ENCODE results near the gene PVR. TPM values are rescaled to one million over a fixed set of nuclear protein-coding genes. Genes with fewer than 3 reads are reported as not detected.
"Not testable (repeated sequence)": the region's sequence is repeated elsewhere in the genome, so short reads cannot be mapped to it uniquely, and the experiment has no call there.

Gene PVR
- total RNA-seq, 2 experiments from 2014 or later: 8.9 to 9.8 TPM

DNA sequence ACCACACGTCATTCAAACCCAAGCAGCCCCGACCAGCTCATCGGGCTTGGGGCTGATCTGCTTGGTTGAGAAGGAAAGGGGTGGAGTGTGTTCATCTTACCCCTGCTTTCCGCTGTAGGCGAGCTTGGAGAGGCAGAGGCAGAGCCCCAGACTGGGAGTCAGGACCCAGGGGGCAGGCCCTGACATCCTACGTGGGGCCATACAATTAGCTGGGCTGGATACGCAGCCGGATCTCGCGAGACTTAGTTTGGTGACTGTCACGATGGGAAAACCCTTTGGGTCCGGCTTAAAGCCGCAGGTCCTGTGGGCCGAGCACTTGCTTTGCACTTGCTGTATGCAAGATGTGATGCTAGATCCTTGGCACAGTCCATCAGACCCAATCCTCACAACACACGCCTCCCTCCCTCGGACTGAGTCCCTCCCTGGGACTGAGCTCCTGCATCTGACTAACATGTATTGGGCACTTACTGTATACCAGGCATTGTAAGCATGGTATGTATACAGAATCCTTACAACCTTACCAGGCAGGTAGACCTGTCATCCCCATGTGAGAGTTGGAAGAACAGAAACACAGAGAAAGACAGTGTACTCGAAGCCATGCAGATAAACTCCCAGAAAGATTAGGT lies 59.0 kb downstream of the PVR start:
- intact Hi-C loops (cut with micrococcal nuclease): no loop called here
- H3K36me3 Mint-ChIP-seq (ENCODE audit: low read depth): no peaks in the 10 kb centered on the region
- CTCF ChIA-PET: interaction anchor here (4.2 kb wide), 1 partner anchor 21 kb away, joined by 14 read pairs; no protein-coding TSS in a partner anchor
- H3K27me3 Mint-ChIP-seq (ENCODE audit: low read depth): peaks cover 2% of the 10 kb centered on the region
- no peak overlapping the region for H3K4me3 Mint-ChIP-seq
- DNase-seq: no peak
- no peaks in the 10 kb centered on the region for H3K9me3 Mint-ChIP-seq
- no peaks in the 10 kb centered on the region for H3K4me1 Mint-ChIP-seq (ENCODE audit: low read depth)
- no peak overlapping the region for H3K27ac Mint-ChIP-seq

DNA sequence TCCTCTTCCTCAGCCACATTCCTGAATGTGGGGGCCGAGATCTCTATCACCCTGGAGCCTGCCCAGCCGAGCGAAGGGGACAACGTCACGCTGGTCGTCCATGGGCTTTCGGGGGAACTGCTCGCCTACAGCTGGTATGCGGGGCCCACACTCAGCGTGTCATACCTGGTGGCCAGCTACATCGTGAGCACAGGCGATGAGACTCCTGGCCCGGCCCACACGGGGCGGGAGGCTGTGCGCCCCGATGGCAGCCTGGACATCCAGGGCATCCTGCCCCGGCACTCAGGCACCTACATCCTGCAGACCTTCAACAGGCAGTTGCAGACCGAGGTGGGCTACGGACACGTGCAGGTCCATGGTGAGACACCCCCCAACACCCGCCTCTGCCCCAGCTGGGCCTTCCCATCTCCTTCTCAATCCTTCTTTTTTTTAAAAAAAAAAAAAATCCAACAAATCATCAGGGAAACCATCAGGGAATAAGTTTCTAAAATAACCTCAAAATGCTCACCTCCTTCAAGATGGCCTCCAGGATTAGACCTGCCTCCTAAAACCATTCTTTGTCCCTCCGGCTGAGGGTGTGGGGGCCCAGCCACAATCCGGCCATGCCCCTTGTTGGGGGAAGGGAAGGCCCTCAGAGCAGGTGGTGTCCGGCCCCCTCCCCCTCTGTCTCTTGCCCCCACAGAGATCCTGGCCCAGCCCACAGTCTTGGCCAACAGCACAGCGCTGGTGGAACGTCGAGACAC lies 59.8 kb downstream of the PVR start:
- no peak overlapping the region for H3K27ac Mint-ChIP-seq
- H3K36me3 Mint-ChIP-seq (ENCODE audit: low read depth): no peaks in the 10 kb centered on the region
- no peak for DNase-seq
- CTCF ChIA-PET: interaction anchor here (4.2 kb wide), 1 partner anchor 20 kb away, joined by 14 read pairs; no protein-coding TSS in a partner anchor
- H3K9me3 Mint-ChIP-seq: no peaks in the 10 kb centered on the region
- no peak overlapping the region for H3K4me3 Mint-ChIP-seq
- H3K27me3 Mint-ChIP-seq (ENCODE audit: low read depth): no peaks in the 10 kb centered on the region
- H3K4me1 Mint-ChIP-seq (ENCODE audit: low read depth): no peaks in the 10 kb centered on the region
- intact Hi-C loops (cut with micrococcal nuclease): no loop called here

- CTCF ChIA-PET: interaction anchor here (0.7 to 1.0 kb wide), 3 partner anchors 13 to 104 kb away, joined by 3 to 4 read pairs (median 3); no protein-coding TSS in a partner anchor
- H3K4me3 Mint-ChIP-seq: no peak overlapping the region
- no peak for DNase-seq
- no peaks in the 10 kb centered on the region for H3K27me3 Mint-ChIP-seq (ENCODE audit: low read depth)
- H3K9me3 Mint-ChIP-seq: no peaks in the 10 kb centered on the region
- no peaks in the 10 kb centered on the region for H3K36me3 Mint-ChIP-seq (ENCODE audit: low read depth)
- no peaks in the 10 kb centered on the region for H3K4me1 Mint-ChIP-seq (ENCODE audit: low read depth)
- intact Hi-C loops (cut with micrococcal nuclease): no loop called here
- H3K27ac Mint-ChIP-seq: no peak overlapping the region
Measured at GRCh38 chr19:44704982-44705381, 61.3 kb downstream of the PVR start.

GRCh38 chr19:44705502-44706010 lies 61.8 kb downstream of the PVR start:
- peaks cover under 1% of the 10 kb centered on the region for H3K4me1 Mint-ChIP-seq (ENCODE audit: low read depth)
- H3K4me3 Mint-ChIP-seq: no peak overlapping the region
- intact Hi-C loops (cut with micrococcal nuclease): no loop called here
- H3K27ac Mint-ChIP-seq: no peak overlapping the region
- H3K36me3 Mint-ChIP-seq (ENCODE audit: low read depth): no peaks in the 10 kb centered on the region
- no peaks in the 10 kb centered on the region for H3K9me3 Mint-ChIP-seq
- DNase-seq: no peak
- CTCF ChIA-PET: interaction anchor here (0.7 to 1.0 kb wide), 3 partner anchors 12 to 103 kb away, joined by 3 to 4 read pairs (median 3); no protein-coding TSS in a partner anchor
- no peaks in the 10 kb centered on the region for H3K27me3 Mint-ChIP-seq (ENCODE audit: low read depth)

DNA sequence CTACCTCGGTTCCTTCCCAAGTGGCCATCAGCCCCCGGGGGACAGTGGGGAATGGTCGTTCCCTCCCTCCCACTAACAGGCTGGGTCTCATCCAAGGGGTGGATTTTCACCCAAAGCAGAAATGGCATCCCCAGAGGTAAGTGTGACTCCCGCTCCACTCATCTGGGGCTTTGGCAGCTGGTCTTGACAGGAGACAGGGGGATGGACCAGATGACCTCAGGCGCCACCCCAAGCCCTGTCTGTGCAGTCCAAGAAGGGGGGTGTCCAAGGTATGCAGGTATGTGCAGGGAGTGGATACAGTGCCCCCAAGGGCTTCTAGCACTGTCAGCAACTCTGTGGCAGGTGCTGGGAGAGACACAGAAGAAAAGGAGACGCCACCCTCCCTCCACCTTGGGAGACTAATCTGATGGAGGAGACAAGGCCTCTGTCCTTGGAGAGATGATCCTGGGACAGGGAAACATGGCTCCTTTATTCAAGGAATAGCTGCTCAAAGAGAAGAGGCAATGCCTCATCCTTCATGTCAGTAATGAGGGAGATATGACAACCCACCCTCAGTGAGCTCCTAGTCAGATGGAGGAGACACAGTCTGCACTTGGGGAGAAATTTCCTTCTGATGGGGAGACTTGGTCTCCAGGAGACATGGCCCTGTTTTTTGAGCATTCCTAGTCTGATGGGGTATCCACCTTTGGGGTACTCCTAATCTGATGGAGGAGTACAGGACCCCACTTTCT lies 63.0 kb downstream of the PVR start:
- Mint-ChIP-seq H3K9me3 (no peaks in the 10 kb centered on the region), H3K27me3 (ENCODE audit: low read depth) (no peaks in the 10 kb centered on the region), H3K36me3 (ENCODE audit: low read depth) (no peaks in the 10 kb centered on the region), H3K27ac (no peak overlapping the region), H3K4me3 (no peak overlapping the region), H3K4me1 (ENCODE audit: low read depth) (peaks cover 4% of the 10 kb centered on the region)
- no peak for DNase-seq
- CTCF ChIA-PET: no interaction called here
- intact Hi-C loops (cut with micrococcal nuclease): no loop called here

- DNase-seq: no peak
- CTCF ChIA-PET: interaction anchor here (2.1 kb wide), 1 partner anchor 18 kb away, joined by 8 read pairs; no protein-coding TSS in a partner anchor
- Mint-ChIP-seq H3K36me3 (ENCODE audit: low read depth) (no peaks in the 10 kb centered on the region), H3K27ac (no peak overlapping the region), H3K4me3 (no peak overlapping the region), H3K9me3 (no peaks in the 10 kb centered on the region), H3K4me1 (ENCODE audit: low read depth) (peaks cover 4% of the 10 kb centered on the region), H3K27me3 (ENCODE audit: low read depth) (no peaks in the 10 kb centered on the region)
- intact Hi-C loops (cut with micrococcal nuclease): no loop called here
Measured at GRCh38 chr19:44707794-44708193, 64.1 kb downstream of the PVR start.

DNA sequence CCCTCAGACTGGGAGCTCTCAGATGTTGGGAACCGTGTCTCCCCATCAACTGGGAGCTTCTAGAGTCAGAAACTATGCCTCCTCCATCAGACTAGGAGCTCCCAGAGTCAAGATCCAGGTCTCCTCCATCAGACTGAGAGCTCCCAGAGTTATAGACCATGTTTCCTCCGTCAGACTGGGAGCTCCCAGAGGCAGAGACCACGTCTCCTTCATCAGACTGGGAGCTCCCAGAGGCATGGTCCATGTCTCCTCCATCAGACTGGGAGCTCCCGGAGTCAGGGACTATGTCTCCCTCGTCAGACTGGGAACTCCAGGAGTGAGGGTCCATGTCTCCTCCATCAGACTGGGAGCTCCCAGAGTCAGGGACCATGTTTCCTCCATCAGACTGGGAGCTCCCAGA lies 65.2 kb downstream of the PVR start:
- Mint-ChIP-seq H3K4me1 (ENCODE audit: low read depth) (peaks cover 4% of the 10 kb centered on the region), H3K27me3 (ENCODE audit: low read depth) (no peaks in the 10 kb centered on the region), H3K4me3 (no peak overlapping the region), H3K27ac (no peak overlapping the region), H3K9me3 (no peaks in the 10 kb centered on the region), H3K36me3 (ENCODE audit: low read depth) (no peaks in the 10 kb centered on the region)
- CTCF ChIA-PET: interaction anchor here (0.7 to 2.1 kb wide), 5 partner anchors 14 to 745 kb away, joined by 3 to 8 read pairs (median 3); no protein-coding TSS in a partner anchor
- intact Hi-C loops (cut with micrococcal nuclease): no loop called here
- no peak for DNase-seq

DNA sequence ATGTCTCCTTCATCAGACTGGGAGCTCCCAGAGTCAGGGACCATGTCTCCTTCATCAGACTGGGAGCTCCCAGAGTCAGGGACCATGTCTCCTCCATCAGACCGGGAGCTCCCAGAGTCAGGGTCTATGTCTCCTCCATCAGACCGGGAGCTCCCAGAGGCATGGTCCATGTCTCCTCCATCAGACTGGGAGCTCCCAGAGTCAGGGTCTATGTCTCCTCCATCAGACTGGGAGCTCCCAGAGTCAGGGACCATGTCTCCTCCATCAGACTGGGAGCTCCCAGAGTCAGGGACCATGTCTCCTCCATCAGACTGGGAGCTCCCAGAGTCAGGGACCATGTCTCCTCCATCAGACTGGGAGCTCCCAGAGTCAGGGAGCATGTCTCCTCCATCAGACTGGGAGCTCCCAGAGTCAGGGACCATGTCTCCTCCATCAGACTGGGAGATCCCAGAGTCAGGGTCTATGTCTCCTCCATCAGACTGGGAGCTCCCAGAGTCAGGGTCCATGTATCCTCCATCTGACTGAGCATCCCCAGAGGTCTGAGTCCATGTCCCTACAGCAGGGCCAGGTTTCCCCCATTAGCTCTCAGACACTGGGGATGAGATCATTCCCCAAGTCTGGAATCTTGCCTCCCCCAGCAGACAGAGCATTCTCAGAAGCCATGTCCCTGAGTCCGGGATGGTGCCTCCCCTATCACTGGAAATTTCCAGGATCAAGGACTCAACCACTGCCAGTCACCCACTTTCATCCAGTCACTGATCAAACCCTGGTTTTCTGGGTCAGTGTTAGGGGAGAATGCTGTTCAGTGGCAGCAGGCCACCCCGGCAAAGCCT lies 65.9 kb downstream of the PVR start:
- intact Hi-C loops (cut with micrococcal nuclease); DNase-seq; H3K27ac Mint-ChIP-seq; H3K4me3 Mint-ChIP-seq; H3K36me3 Mint-ChIP-seq (ENCODE audit: low read depth); H3K27me3 Mint-ChIP-seq (ENCODE audit: low read depth); H3K4me1 Mint-ChIP-seq (ENCODE audit: low read depth); H3K9me3 Mint-ChIP-seq: not testable (repeated sequence)
- CTCF ChIA-PET: interaction anchor here (0.7 to 2.1 kb wide), 5 partner anchors 13 to 746 kb away, joined by 3 to 8 read pairs (median 3); no protein-coding TSS in a partner anchor

GRCh38 chr19:44710483-44710882 lies 66.8 kb downstream of the PVR start:
- peaks cover 12% of the 10 kb centered on the region for H3K9me3 Mint-ChIP-seq
- intact Hi-C loops (cut with micrococcal nuclease): no loop called here
- H3K27me3 Mint-ChIP-seq (ENCODE audit: low read depth): no peaks in the 10 kb centered on the region
- peaks cover 4% of the 10 kb centered on the region for H3K4me1 Mint-ChIP-seq (ENCODE audit: low read depth)
- DNase-seq: no peak
- H3K27ac Mint-ChIP-seq: peak overlapping the region; percentile 16
- H3K36me3 Mint-ChIP-seq (ENCODE audit: low read depth): peaks cover 4% of the 10 kb centered on the region
- H3K4me3 Mint-ChIP-seq: no peak overlapping the region
- CTCF ChIA-PET: interaction anchor here (0.6 to 1.5 kb wide), 2 partner anchors 12 to 13 kb away, joined by 3 to 4 read pairs; no protein-coding TSS in a partner anchor

DNA sequence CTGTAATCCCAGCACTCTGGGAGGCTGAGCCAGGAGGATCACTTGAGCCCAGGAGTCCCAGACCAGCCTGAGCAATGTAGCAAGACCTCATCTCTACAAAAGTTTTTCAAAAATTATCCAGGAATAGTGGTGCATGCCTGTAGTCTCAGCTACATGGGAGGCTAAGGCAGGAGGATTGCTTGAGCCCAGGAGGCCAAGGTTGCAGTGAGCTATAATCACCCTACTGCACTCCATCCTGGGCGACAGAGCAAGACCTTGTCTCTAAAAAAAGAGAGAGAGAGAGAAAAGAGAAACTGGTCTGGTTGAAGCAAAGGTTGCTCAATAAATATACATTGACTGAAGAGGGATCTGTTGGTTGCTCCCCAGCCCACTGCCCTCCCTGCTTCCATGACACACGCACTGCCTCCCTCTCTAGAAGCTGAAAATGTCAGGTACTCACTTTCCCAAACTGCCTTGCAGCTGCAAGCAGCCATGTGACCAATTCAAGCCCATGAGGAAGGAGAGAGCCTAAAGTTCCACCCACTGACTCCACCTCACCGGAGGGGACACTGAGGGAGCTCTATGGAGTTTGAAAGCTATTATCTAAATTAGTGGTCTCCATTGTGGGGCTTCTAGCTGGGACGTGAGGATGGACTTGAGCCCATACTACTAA lies 69.3 kb downstream of the PVR start:
- CTCF ChIA-PET: interaction anchor here (0.6 to 4.2 kb wide), 7 partner anchors 9 to 136 kb away, joined by 3 to 19 read pairs (median 5); no protein-coding TSS in a partner anchor
- Mint-ChIP-seq H3K36me3 (ENCODE audit: low read depth) (peaks cover 5% of the 10 kb centered on the region), H3K4me3 (no peak overlapping the region), H3K27ac (no peak overlapping the region), H3K9me3 (peaks cover 18% of the 10 kb centered on the region), H3K4me1 (ENCODE audit: low read depth) (peaks cover 4% of the 10 kb centered on the region), H3K27me3 (ENCODE audit: low read depth) (no peaks in the 10 kb centered on the region)
- intact Hi-C loops (cut with micrococcal nuclease): no loop called here
- no peak for DNase-seq

Measured in activated naive CD4-positive, alpha-beta T cell treated with anti-CD3 and anti-CD28 coated beads for 36 hours (primary cell).